Hepatocyte (in vitro differentiated cells): Measurements from ENCODE around the gene RNF213. TPM values are rescaled to one million over a fixed set of nuclear protein-coding genes. Genes with fewer than 3 reads are reported as not detected.

Source experiments
- DNase-seq: peaks from one replicate; pipeline ENCODE4 v3.0.0-alpha.2; 2016; ENCODE audit warnings: low spot score
- H2AFZ ChIP-seq: fragments of 200-600 bp; sonication (generic); 2 replicates; pipeline ENCODE4 v1.6.0; 2016; ENCODE audit warnings: antibody characterized with exemption, mild to moderate bottlenecking
- H3K27ac ChIP-seq: fragments of 200-600 bp; sonication (generic); 2 replicates; pipeline ENCODE4 v1.5.1; 2016; ENCODE audit warnings: mild to moderate bottlenecking
- H3K27me3 ChIP-seq: fragments of 200-600 bp; sonication (generic); 2 replicates; pipeline ENCODE4 v1.6.1; 2016
- H3K36me3 ChIP-seq: fragments of 200-600 bp; sonication (generic); replicated peaks from 2 replicates; pipeline ENCODE4 v1.5.1; 2016; ENCODE audit warnings: low read depth; ENCODE audit not compliant: insufficient read depth
- H3K4me1 ChIP-seq: fragments of 200-600 bp; sonication (generic); 2 replicates; pipeline ENCODE4 v1.5.1; 2016; ENCODE audit warnings: mild to moderate bottlenecking, moderate library complexity; ENCODE audit not compliant: insufficient read depth
- H3K4me2 ChIP-seq: fragments of 200-600 bp; sonication (generic); 2 replicates; pipeline ENCODE4 v1.6.0; 2016
- H3K4me3 ChIP-seq: fragments of 200-600 bp; sonication (generic); 2 replicates; pipeline ENCODE4 v1.5.1; 2016; ENCODE audit warnings: mild to moderate bottlenecking
- H3K79me2 ChIP-seq: fragments of 200-600 bp; sonication (generic); 2 replicates; pipeline ENCODE4 v1.6.0; 2017; ENCODE audit warnings: mild to moderate bottlenecking
- H3K9me2 ChIP-seq: fragments of 200-600 bp; sonication (generic); replicated peaks from 2 replicates; pipeline ENCODE4 v1.6.0; 2017; ENCODE audit warnings: mild to moderate bottlenecking; ENCODE audit not compliant: insufficient read depth
- H3K9me3 ChIP-seq: fragments of 200-600 bp; sonication (generic); 2 replicates; pipeline ENCODE4 v1.5.1; 2016; ENCODE audit warnings: low read depth, mild to moderate bottlenecking
- H4K20me1 ChIP-seq: fragments of 200-600 bp; sonication (generic); 2 replicates; pipeline ENCODE4 v1.6.0; 2016; ENCODE audit warnings: mild to moderate bottlenecking; ENCODE audit not compliant: insufficient read depth, poor library complexity, severe bottlenecking
- EZH2 ChIP-seq: fragments of 200-600 bp; sonication (generic); IDR thresholded peaks from 2 replicates; pipeline ENCODE4 v1.6.1; 2016; ENCODE audit warnings: antibody characterized with exemption, mild to moderate bottlenecking, borderline replicate concordance
- EZH2phosphoT487 ChIP-seq: fragments of 200-600 bp; sonication (generic); IDR thresholded peaks from one replicate; pipeline ENCODE4 v1.6.1; 2018; ENCODE audit warnings: antibody characterized with exemption, mild to moderate bottlenecking, low read depth, moderate library complexity; ENCODE audit not compliant: unreplicated experiment, severe bottlenecking
- WGBS: methylation state at CpG from one replicate; pipeline ENCODE4 v1.1.6; 2016; ENCODE audit warnings: low lambda C conversion rate; ENCODE audit errors: missing lambda C conversion rate; 5-methylcytosine and 5-hydroxymethylcytosine counted together
- polyA plus RNA-seq: library from polyadenylated mRNA; unstranded; fragments of >200 nt; fragmentation: Nextera tagmentation; extraction: Ambion mirVana; gene quantifications from 2 replicates; pipeline ENCODE4 v1.2.1, GENCODE V29; 2016
- total RNA-seq: library from RNA; depleted of rRNA; stranded (reverse); fragments of >200 nt; gene quantifications from 2 replicates; pipeline ENCODE4 v1.2.3, GENCODE V29; 2014
- TF ChIP-seq, protein P1 (sequence below): fragments of 200-600 bp; sonication (generic); IDR thresholded peaks from 2 replicates; pipeline ENCODE4 v1.5.1; 2016; ENCODE audit warnings: antibody characterized with exemption, mild to moderate bottlenecking; ENCODE audit not compliant: poor library complexity

The RNF213 gene
- total and polyA plus RNA-seq, 2 experiments from 2014 or later: 21.1 to 57.4 TPM

DNA sequence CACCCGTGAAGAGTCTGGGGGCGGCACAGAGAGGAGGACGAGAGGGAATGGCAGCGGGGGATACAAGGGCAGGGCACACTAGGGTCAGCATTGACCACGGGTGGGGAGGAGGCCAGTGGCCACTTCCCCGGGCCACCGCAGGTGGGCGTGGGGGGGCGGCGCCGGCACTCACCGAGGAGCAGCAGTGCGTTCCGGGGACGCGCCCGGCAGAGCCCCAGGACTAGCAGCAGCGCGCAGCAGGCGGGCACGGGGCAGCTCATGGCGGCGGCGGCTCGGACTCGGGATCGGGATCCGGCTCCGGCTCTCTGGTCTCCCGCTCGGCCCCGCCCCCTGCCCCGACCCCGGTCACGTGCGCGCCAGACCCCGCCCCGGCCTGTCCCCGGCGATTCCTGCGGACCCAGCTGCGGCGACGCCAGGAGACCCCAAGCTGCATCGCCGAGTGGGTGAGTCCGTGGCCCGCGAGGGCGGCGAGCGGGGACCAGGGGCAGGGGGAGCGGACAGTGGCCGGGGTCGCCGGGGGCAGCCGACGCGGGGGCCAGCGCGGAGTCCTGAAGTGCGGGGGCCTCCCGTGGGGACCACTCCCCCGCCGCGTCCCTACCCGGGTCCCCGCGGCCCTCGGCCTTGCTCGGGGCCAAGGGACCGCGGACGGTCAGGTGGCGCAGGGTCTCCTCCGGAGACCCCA is 40.5 kb upstream of the RNF213 start, which contains the start of the genes SGSH and SLC26A11:
Gene SGSH (minus strand): TSS at position 280 of the 682 bp plus-strand sequence. CDS start 20 bp downstream, at position 260.
Gene SLC26A11 (plus strand): TSS at position 374 of the 682 bp plus-strand sequence. CDS start 1,134 bp downstream, outside the sequence.
- TF ChIP-seq, protein P1, sequence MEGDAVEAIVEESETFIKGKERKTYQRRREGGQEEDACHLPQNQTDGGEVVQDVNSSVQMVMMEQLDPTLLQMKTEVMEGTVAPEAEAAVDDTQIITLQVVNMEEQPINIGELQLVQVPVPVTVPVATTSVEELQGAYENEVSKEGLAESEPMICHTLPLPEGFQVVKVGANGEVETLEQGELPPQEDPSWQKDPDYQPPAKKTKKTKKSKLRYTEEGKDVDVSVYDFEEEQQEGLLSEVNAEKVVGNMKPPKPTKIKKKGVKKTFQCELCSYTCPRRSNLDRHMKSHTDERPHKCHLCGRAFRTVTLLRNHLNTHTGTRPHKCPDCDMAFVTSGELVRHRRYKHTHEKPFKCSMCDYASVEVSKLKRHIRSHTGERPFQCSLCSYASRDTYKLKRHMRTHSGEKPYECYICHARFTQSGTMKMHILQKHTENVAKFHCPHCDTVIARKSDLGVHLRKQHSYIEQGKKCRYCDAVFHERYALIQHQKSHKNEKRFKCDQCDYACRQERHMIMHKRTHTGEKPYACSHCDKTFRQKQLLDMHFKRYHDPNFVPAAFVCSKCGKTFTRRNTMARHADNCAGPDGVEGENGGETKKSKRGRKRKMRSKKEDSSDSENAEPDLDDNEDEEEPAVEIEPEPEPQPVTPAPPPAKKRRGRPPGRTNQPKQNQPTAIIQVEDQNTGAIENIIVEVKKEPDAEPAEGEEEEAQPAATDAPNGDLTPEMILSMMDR: no peak
- TF ChIP-seq EZH2: no peak
- TF ChIP-seq EZH2phosphoT487: no peak
- WGBS: 0% methylated on average over 22 of the region's 77 CpGs
- Histone ChIP-seq H3K79me2 (peaks cover 32% of the 10 kb centered on the region), H2AFZ (peak within 1 kb of the TSS; percentile 74), H3K27me3 (no peaks in the 10 kb centered on the region), H3K9me2 (no peaks in the 10 kb centered on the region), H4K20me1 (no peaks in the 10 kb centered on the region), H3K4me3 (peak within 1 kb of the TSS; percentile 75), H3K4me1 (peaks cover 16% of the 10 kb centered on the region), H3K4me2 (peak within 1 kb of the TSS; percentile 96), H3K27ac (peak within 1 kb of the TSS; percentile 88), H3K9me3 (no peaks in the 10 kb centered on the region), H3K36me3 (no peaks in the 10 kb centered on the region)
- DNase-seq: peak; percentile 92

DNA sequence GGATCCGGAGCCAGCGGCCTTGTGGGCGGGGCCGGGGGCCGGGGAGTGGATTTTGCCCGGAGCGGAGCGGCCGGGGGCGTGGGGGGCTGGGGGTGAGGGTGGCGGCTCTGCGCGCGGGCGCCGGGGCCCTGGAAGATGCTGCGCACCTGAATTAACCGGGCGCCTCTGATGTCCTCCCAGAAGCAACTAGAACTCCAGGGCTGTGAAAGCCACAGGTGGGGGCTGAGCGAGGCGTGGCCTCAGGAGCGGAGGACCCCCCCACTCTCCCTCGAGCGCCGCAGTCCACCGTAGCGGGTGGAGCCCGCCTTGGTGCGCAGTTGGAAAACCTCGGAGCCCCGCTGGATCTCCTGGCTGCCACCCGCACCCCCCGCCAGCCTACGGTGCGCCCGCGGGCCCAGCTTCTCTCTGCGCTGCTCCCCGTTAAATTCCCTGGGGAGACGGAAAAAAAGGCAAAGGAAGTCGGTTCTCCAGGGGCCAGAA is 39.9 kb upstream of the RNF213 start:
- Histone ChIP-seq H3K27ac (peak overlapping the region; percentile 88), H3K9me2 (no peaks in the 10 kb centered on the region), H3K4me1 (peaks cover 16% of the 10 kb centered on the region), H3K36me3 (no peaks in the 10 kb centered on the region), H2AFZ (peak overlapping the region; percentile 74), H3K79me2 (peaks cover 32% of the 10 kb centered on the region), H3K4me2 (peak overlapping the region; percentile 96), H3K4me3 (peak overlapping the region; percentile 75), H4K20me1 (no peaks in the 10 kb centered on the region), H3K9me3 (no peaks in the 10 kb centered on the region), H3K27me3 (no peaks in the 10 kb centered on the region)
- TF ChIP-seq EZH2phosphoT487 (no peak), EZH2 (no peak)
- TF ChIP-seq, protein P1: no peak
- under 1% methylated on average over 16 of the region's 41 CpGs for WGBS
- DNase-seq: peak; percentile 62

DNA sequence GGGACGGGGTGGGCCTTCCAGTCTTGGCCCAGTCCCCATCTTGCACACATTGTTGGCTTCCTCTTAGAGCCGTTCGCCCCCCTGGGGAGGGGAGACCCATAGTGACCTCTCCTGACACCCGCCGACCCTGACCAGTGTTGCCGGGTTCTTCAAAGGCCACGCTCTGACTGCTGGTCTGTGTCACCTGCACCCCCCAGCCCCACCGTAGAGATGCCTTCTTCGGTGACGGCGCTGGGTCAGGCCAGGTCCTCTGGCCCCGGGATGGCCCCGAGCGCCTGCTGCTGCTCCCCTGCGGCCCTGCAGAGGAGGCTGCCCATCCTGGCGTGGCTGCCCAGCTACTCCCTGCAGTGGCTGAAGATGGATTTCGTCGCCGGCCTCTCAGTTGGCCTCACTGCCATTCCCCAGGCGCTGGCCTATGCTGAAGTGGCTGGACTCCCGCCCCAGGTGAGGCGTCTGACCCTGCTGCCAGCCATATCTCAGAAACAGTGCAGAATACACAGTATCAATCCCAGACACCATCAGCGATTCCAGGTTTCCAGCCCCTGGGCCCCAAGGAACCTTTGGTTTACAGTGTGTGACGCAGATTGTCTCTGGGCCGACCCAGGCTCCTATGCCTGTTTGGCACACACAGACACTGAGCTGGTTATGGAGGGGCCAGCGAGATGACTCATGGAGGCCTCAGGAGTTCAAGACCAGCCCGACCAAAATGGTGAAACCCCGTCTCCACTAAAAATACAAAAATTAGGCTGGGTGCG is 39.1 kb upstream of the RNF213 start:
- TF ChIP-seq EZH2phosphoT487 (no peak), EZH2 (no peak)
- TF ChIP-seq, protein P1: no peak
- Histone ChIP-seq H4K20me1 (no peaks in the 10 kb centered on the region), H3K9me3 (no peaks in the 10 kb centered on the region), H3K9me2 (no peaks in the 10 kb centered on the region), H3K4me3 (peak overlapping the region; percentile 75), H2AFZ (no peak overlapping the region), H3K4me1 (peaks cover 16% of the 10 kb centered on the region), H3K4me2 (peak overlapping the region; percentile 96), H3K27ac (peak overlapping the region; percentile 88), H3K36me3 (no peaks in the 10 kb centered on the region), H3K27me3 (no peaks in the 10 kb centered on the region), H3K79me2 (peaks cover 32% of the 10 kb centered on the region)
- DNase-seq: no peak
- WGBS: 82% methylated on average over 27 of the region's 29 CpGs
